Measurements from ENCODE around the gene SLC46A3. TPM values are rescaled to one million over a fixed set of nuclear protein-coding genes. Genes with fewer than 3 reads are reported as not detected.

SLC46A3 gene
- total RNA-seq, 1 experiment from 2014 or later, result 0.84 TPM

DNA sequence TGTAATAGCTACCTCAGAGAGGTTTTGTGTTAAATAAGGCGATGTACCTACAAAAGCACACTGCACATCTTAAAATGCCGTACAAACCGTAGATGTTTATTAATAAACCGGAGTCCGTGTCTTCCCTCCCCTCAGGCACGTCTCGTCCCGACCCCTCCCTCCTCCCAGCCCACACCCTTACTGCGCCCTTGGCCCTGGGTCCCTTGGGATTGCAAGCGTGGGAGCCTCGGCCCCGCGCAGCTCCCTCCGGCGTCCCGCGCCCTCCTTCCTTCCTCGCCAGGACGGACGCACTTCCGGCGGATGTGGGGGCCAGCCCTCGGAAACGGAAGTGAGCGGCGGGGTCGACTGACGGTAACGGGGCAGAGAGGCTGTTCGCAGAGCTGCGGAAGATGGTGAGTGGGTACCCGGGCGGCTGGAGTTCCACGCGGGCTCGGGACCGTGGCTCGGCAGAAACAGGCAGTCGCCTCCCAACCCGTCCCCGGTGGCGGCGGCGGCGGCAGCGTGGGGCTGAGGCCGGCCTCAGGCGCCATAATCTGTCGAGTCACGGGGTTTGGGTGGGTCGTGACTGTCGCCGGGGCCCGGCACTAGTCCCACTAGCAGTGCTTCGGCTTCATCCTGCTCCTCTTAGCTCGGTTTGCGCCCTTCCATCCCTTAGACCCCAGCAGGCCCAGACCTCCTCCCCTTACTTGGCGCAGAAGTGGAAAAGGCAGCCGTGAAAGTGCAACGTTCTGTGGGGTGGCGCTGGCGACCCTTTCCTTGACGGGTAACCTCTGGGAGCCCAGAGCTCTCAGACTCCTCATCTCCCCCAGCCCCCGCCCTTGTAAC, 59.8 kb downstream of the SLC46A3 start, which contains the start of gene POMP:
Gene POMP, plus strand, starts transcription at position 335 of the 825 bp plus-strand sequence. Its CDS starts 55 bp downstream, at position 390.
- TF ChIP-seq EZH2phosphoT487 (IDR thresholded peaks at IDR 0.05; ENCODE audit: borderline replicate concordance, low read length), result no peak
- ChIA-PET POLR2A (ENCODE audit: unreplicated experiment) (interaction anchor here (0.7 kb wide), 1 partner anchor 326 kb away, joined by 4 read pairs; no protein-coding TSS in a partner anchor), CTCF (interaction anchor here (1.0 kb wide), 1 partner anchor 60 kb away, joined by 4 read pairs; the partner anchor contains the start of gene SLC46A3)
- Histone ChIP-seq H3K36me3 (ENCODE audit: low read depth, low read length) (peaks cover 26% of the 10 kb centered on the region; the same call in 1 of the 2 replicates), H3K9me2 (replicated peaks; ENCODE audit: low read length) (no peaks in the 10 kb centered on the region), H3K9me3 (ENCODE audit: low read length) (no peaks in the 10 kb centered on the region), H3K4me2 (ENCODE audit: low read length) (peak within 1 kb of the TSS; percentile 93), H3K9ac (ENCODE audit: low read length) (peak within 1 kb of the TSS; percentile 99), H4K20me1 (ENCODE audit: low read length) (peaks cover 26% of the 10 kb centered on the region), H3K27ac (ENCODE audit: low read length) (peak within 1 kb of the TSS; percentile 83), H2AFZ (ENCODE audit: low read length) (peak within 1 kb of the TSS; percentile 68), H3K27me3 (ENCODE audit: low read length) (no peaks in the 10 kb centered on the region), H3K79me2 (ENCODE audit: low read length) (peaks cover 77% of the 10 kb centered on the region), H3F3A (ENCODE audit: low read length, unreplicated experiment) (no peaks in the 10 kb centered on the region), H3K4me1 (ENCODE audit: insufficient read depth, low read length) (peaks cover 28% of the 10 kb centered on the region), H3K4me3 (ENCODE audit: low read length) (peak within 1 kb of the TSS; percentile 91)
- no TSS peak for BruUV-seq (replicated peaks)
- ATAC-seq (peak; percentile 96), DNase-seq (peak; percentile 86)
- intact Hi-C loops (cut with micrococcal nuclease), result no loop called here

DNA sequence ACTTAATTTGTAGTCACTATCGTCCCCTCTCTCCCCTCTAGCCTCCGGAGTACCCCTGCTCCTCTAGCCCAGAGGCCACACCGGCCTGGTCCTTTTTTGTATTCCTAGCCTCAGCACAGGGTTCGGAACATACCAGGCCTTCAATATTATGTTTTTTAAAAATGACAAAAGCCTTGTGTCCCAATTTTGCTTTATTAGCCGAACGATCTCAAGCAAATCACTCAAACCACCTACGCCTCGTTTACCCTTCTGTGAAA, 60.3 kb downstream of the SLC46A3 start:
- TF ChIP-seq, protein P1, sequence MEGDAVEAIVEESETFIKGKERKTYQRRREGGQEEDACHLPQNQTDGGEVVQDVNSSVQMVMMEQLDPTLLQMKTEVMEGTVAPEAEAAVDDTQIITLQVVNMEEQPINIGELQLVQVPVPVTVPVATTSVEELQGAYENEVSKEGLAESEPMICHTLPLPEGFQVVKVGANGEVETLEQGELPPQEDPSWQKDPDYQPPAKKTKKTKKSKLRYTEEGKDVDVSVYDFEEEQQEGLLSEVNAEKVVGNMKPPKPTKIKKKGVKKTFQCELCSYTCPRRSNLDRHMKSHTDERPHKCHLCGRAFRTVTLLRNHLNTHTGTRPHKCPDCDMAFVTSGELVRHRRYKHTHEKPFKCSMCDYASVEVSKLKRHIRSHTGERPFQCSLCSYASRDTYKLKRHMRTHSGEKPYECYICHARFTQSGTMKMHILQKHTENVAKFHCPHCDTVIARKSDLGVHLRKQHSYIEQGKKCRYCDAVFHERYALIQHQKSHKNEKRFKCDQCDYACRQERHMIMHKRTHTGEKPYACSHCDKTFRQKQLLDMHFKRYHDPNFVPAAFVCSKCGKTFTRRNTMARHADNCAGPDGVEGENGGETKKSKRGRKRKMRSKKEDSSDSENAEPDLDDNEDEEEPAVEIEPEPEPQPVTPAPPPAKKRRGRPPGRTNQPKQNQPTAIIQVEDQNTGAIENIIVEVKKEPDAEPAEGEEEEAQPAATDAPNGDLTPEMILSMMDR (conservative IDR thresholded peaks at IDR 0.05; ENCODE audit: low read depth, low read length), result no peak
- TF ChIP-seq EZH2phosphoT487 (IDR thresholded peaks at IDR 0.05; ENCODE audit: borderline replicate concordance, low read length) (no peak), EZH2 (IDR thresholded peaks at IDR 0.05; ENCODE audit: low read length, unreplicated experiment) (no peak)
- Histone ChIP-seq H3K79me2 (ENCODE audit: low read length) (peaks cover 71% of the 10 kb centered on the region), H3F3A (ENCODE audit: low read length, unreplicated experiment) (no peaks in the 10 kb centered on the region), H3K27ac (ENCODE audit: low read length) (peak overlapping the region; percentile 83), H3K4me1 (ENCODE audit: insufficient read depth, low read length) (peaks cover 28% of the 10 kb centered on the region), H3K27me3 (ENCODE audit: low read length) (no peaks in the 10 kb centered on the region), H2AFZ (ENCODE audit: low read length) (peak overlapping the region; percentile 68), H3K4me3 (ENCODE audit: low read length) (peak overlapping the region; percentile 91), H3K36me3 (ENCODE audit: low read depth, low read length) (peaks cover 21% of the 10 kb centered on the region; the same call in 1 of the 2 replicates), H3K9ac (ENCODE audit: low read length) (peak overlapping the region; percentile 99), H3K9me3 (ENCODE audit: low read length) (no peaks in the 10 kb centered on the region), H4K20me1 (ENCODE audit: low read length) (peaks cover 26% of the 10 kb centered on the region), H3K9me2 (replicated peaks; ENCODE audit: low read length) (no peaks in the 10 kb centered on the region), H3K4me2 (ENCODE audit: low read length) (peak overlapping the region; percentile 93)
- ATAC-seq (peak; percentile 27), DNase-seq (no peak)
- ChIA-PET CTCF (interaction anchor here (1.0 kb wide), 1 partner anchor 60 kb away, joined by 4 read pairs; the partner anchor contains the start of gene SLC46A3), POLR2A (ENCODE audit: unreplicated experiment) (interaction anchor here (0.7 kb wide), 1 partner anchor 325 kb away, joined by 4 read pairs; no protein-coding TSS in a partner anchor)
- intact Hi-C loops (cut with micrococcal nuclease), result no loop called here
- BruUV-seq (replicated peaks), result no TSS peak

DNA sequence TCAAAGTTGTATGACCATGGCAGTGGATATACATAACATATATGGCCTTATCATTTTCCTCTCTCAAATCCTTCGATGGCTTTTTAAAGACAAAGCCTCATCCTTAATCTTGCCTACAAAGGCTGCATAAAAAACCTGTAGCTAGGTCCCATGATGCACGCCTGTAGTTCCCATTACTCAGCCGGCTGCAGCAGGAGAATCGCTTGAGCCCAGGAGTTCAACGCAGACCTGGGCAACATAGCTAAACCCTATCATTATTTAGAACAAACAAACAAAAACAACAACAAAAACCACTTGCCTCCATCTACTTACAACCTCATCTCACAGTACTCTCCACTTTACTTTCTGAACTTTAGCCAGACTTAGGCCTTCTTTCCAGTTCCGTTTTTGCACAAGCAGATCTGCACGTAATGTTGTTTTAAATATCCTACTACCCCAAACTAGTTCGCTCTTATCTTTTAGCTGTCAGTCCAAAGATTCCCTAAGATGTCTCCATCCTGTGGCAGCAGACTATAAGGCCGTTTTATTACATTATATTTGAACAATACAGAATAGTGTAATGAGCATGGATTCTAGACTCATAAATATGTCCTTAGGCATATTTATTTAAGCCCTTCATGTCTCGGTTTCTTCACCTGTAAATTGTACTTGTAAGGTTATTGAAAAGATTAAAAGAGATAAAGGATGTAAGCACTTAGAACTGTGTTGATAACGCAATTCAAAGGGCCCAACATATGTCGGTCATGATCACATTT, 60.8 kb downstream of the SLC46A3 start:
- H3K4me1 ChIP-seq (ENCODE audit: insufficient read depth, low read length), result peaks cover 28% of the 10 kb centered on the region
- peaks cover 69% of the 10 kb centered on the region for H3K79me2 ChIP-seq (ENCODE audit: low read length)
- H3K4me2 ChIP-seq (ENCODE audit: low read length), result peak overlapping the region; percentile 93
- H3K27ac ChIP-seq (ENCODE audit: low read length), result peak overlapping the region; percentile 83
- H3K36me3 ChIP-seq (ENCODE audit: low read depth, low read length), result peaks cover 19% of the 10 kb centered on the region; the same call in 1 of the 2 replicates
- ChIA-PET POLR2A (ENCODE audit: unreplicated experiment) (interaction anchor here (0.5 to 0.7 kb wide), 2 partner anchors 55 to 325 kb away, joined by 3 to 4 read pairs; no protein-coding TSS in a partner anchor), CTCF (interaction anchor here (1.0 kb wide), 1 partner anchor 61 kb away, joined by 4 read pairs; the partner anchor contains the start of gene SLC46A3)
- H3F3A ChIP-seq (ENCODE audit: low read length, unreplicated experiment), result no peaks in the 10 kb centered on the region
- H3K9ac ChIP-seq (ENCODE audit: low read length), result peak overlapping the region; percentile 99
- TSS peak; percentile 78 for BruUV-seq (replicated peaks)
- peaks cover 26% of the 10 kb centered on the region for H4K20me1 ChIP-seq (ENCODE audit: low read length)
- ATAC-seq (peak; percentile 12), DNase-seq (no peak)
- H2AFZ ChIP-seq (ENCODE audit: low read length), result peak overlapping the region; percentile 68
- intact Hi-C loops (cut with micrococcal nuclease), result no loop called here
- H3K27me3 ChIP-seq (ENCODE audit: low read length), result no peaks in the 10 kb centered on the region
- peak overlapping the region; percentile 91 for H3K4me3 ChIP-seq (ENCODE audit: low read length)
- no peaks in the 10 kb centered on the region for H3K9me2 ChIP-seq (replicated peaks; ENCODE audit: low read length)
- no peaks in the 10 kb centered on the region for H3K9me3 ChIP-seq (ENCODE audit: low read length)
- TF ChIP-seq, protein P1 (conservative IDR thresholded peaks at IDR 0.05; ENCODE audit: low read depth, low read length), result peak; percentile 28; the same call in 1 of the 2 replicates
- no peak for TF ChIP-seq EZH2 (IDR thresholded peaks at IDR 0.05; ENCODE audit: low read length, unreplicated experiment)

Data from PC-3 (cell line).